Measurements from ENCODE around the gene PLET1. TPM values are rescaled to one million over a fixed set of nuclear protein-coding genes. Genes with fewer than 3 reads are reported as not detected.

PLET1 gene
- total RNA-seq, 2 experiments from 2014 or later, result not detected

- no peak for TF ChIP-seq CTCF (conservative IDR thresholded peaks at IDR 0.05; ENCODE audit: low read length)
- TF ChIP-seq EZH2phosphoT487 (IDR thresholded peaks at IDR 0.05; ENCODE audit: borderline replicate concordance, low read depth, low read length), result no peak
- no peak overlapping the region for H3K4me2 ChIP-seq (ENCODE audit: low read length)
- ChIA-PET POLR2A (interaction anchor here (0.7 kb wide), 1 partner anchor 1019 kb away, joined by 3 read pairs; no protein-coding TSS in a partner anchor), CTCF (ENCODE audit: unreplicated experiment) (no interaction called here)
- no peaks in the 10 kb centered on the region for H3K79me2 ChIP-seq (ENCODE audit: insufficient read depth, low read depth, low read length)
- BruUV-seq (replicated peaks), result no TSS peak
- no peaks in the 10 kb centered on the region for H3K9me2 ChIP-seq (ENCODE audit: insufficient read depth, low read length)
- H2AFZ ChIP-seq (ENCODE audit: low read length), result no peak overlapping the region
- no peaks in the 10 kb centered on the region for H3K9me3 ChIP-seq (ENCODE audit: low read length)
- no peaks in the 10 kb centered on the region for H3K36me3 ChIP-seq (ENCODE audit: insufficient read depth, low read length)
- H4K20me1 ChIP-seq (ENCODE audit: insufficient read depth, low read length), result no peaks in the 10 kb centered on the region
- H3K27ac ChIP-seq (ENCODE audit: low read depth, low read length, poor library complexity, severe bottlenecking), result no peak overlapping the region
- H3K4me3 ChIP-seq (ENCODE audit: low read depth, low read length, poor library complexity, severe bottlenecking), result no peak overlapping the region
- H3K4me1 ChIP-seq (ENCODE audit: insufficient read depth, low read length, poor library complexity, severe bottlenecking), result peaks cover 10% of the 10 kb centered on the region
- no peak for DNase-seq (ENCODE audit: low spot score)
- intact Hi-C loops (cut with micrococcal nuclease; ENCODE audit: unreplicated experiment), result loop anchor here (10.0 kb wide), 1 partner anchor 999 kb away; no protein-coding TSS in a partner anchor
Measured at GRCh38 chr11:112285841-112286311, 25.2 kb upstream of the PLET1 start.

GRCh38 chr11:112281726-112282125, 21.1 kb upstream of the PLET1 start:
- no peak for TF ChIP-seq EZH2phosphoT487 (IDR thresholded peaks at IDR 0.05; ENCODE audit: borderline replicate concordance, low read depth, low read length)
- no peak for TF ChIP-seq CTCF (conservative IDR thresholded peaks at IDR 0.05; ENCODE audit: low read length)
- Histone ChIP-seq H4K20me1 (ENCODE audit: insufficient read depth, low read length) (no peaks in the 10 kb centered on the region), H3K27ac (ENCODE audit: low read depth, low read length, poor library complexity, severe bottlenecking) (no peak overlapping the region), H3K4me3 (ENCODE audit: low read depth, low read length, poor library complexity, severe bottlenecking) (no peak overlapping the region), H3K4me1 (ENCODE audit: insufficient read depth, low read length, poor library complexity, severe bottlenecking) (peaks cover 10% of the 10 kb centered on the region), H3K4me2 (ENCODE audit: low read length) (no peak overlapping the region), H3K9me3 (ENCODE audit: low read length) (no peaks in the 10 kb centered on the region), H3K9me2 (ENCODE audit: insufficient read depth, low read length) (no peaks in the 10 kb centered on the region), H3K79me2 (ENCODE audit: insufficient read depth, low read depth, low read length) (no peaks in the 10 kb centered on the region), H2AFZ (ENCODE audit: low read length) (no peak overlapping the region), H3K36me3 (ENCODE audit: insufficient read depth, low read length) (no peaks in the 10 kb centered on the region)
- BruUV-seq (replicated peaks), result no TSS peak
- DNase-seq (ENCODE audit: low spot score), result peak; percentile 9
- ChIA-PET POLR2A (interaction anchor here (0.8 to 1.8 kb wide), 4 partner anchors 13 to 167 kb away, joined by 3 to 4 read pairs (median 4); no protein-coding TSS in a partner anchor), CTCF (ENCODE audit: unreplicated experiment) (interaction anchor here (0.6 to 0.9 kb wide), 3 partner anchors 61 to 972 kb away, joined by 3 read pairs; no protein-coding TSS in a partner anchor)
- intact Hi-C loops (cut with micrococcal nuclease; ENCODE audit: unreplicated experiment), result loop anchor here (2.0 to 10.0 kb wide), 3 partner anchors 169 to 1003 kb away; no protein-coding TSS in a partner anchor
